Esophagus squamous epithelium (tissue), 4 donors: Measurements from ENCODE around the gene SEC14L5.

Experiments used
- POLR2A ChIP-seq, 4 donors: fragments of 450-650 bp; IDR thresholded peaks; one replicate each; pipeline ENCODE4 v1.6.1; 2017; ENCODE audit warnings: antibody characterized with exemption in 4 of 4, mild to moderate bottlenecking in 4 of 4, moderate library complexity in 3 of 4
- TF ChIP-seq, protein P1 (sequence below), 6 experiments: fragments of 450-650 bp in 4 of 6; fragments of 200-600 bp in 2 of 6; sonication (generic) in 2 of 6; IDR thresholded peaks; one replicate each; pipeline ENCODE4 v1.5.1; 2016 to 2019; ENCODE audit warnings: antibody characterized with exemption in 6 of 6, mild to moderate bottlenecking in 4 of 6, moderate library complexity in 4 of 6

DNA sequence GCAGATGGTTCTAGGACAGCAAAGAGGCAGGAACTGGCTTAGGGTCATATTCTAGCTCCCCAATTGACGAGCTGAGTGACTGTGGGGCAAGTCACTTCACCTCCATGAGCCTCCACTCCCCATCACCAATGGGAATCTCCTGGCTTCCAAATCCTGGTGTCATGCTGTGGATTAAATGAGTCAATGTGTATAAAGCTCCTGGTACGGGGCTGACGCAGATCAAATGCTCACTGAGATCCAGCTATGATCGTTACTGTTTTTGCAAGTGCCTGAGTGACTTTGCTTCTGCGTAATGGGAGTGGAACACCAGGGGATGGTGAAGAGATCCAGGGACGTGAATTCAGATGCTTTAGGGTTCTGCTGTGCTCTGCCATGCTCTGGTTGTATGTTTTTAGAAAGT is 2.4 kb downstream of the SEC14L5 start:
- TF ChIP-seq, protein P1, sequence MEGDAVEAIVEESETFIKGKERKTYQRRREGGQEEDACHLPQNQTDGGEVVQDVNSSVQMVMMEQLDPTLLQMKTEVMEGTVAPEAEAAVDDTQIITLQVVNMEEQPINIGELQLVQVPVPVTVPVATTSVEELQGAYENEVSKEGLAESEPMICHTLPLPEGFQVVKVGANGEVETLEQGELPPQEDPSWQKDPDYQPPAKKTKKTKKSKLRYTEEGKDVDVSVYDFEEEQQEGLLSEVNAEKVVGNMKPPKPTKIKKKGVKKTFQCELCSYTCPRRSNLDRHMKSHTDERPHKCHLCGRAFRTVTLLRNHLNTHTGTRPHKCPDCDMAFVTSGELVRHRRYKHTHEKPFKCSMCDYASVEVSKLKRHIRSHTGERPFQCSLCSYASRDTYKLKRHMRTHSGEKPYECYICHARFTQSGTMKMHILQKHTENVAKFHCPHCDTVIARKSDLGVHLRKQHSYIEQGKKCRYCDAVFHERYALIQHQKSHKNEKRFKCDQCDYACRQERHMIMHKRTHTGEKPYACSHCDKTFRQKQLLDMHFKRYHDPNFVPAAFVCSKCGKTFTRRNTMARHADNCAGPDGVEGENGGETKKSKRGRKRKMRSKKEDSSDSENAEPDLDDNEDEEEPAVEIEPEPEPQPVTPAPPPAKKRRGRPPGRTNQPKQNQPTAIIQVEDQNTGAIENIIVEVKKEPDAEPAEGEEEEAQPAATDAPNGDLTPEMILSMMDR (IDR thresholded peaks at IDR 0.05): no peak
- no peak for TF ChIP-seq POLR2A (IDR thresholded peaks at IDR 0.05)
